SW480 (cell line): Measurements from ENCODE around the gene EHBP1.
A peak's percentile ranks its signal among the peaks of the same experiment; 100 is the strongest.
"Not testable (repeated sequence)": the region's sequence is repeated elsewhere in the genome, so short reads cannot be mapped to it uniquely, and the experiment has no call there.

Source experiments
- DNase-seq: peaks from one replicate; pipeline ENCODE4 v3.0.0-alpha.2; 2016; ENCODE audit warnings: low spot score

The EHBP1 gene

DNA sequence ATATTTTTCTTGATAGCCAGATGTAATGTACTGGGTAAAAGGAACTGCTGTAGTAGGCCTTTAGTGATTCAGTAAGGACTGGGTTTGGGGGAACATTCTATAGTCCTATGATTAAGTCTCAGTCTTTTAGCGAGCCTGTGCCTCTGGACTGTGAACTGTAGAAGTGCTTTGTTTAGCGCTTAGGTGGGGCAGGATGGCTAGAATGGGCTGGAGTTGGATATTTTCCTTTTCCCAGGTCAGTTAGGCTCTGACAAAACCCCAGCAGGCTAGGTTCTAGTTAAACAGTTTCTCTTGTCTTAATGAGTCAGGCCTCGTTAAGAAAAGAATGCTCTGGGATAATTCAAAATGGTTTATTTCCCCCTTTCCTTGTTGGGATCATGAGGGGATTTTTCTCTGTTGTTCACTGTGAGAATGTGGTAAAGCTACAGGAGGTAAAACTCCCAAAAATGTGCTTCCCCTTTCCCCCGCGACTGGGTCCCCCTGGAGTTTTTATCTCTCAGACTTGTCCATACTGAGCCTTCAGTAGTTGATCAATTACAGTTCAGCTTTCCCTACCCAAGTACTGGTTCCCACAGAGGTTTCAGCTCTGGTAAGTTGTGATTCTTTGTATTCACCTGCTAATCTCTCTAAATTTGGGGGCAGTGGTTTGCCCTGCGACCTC, 31.5 kb downstream of the EHBP1 start:
- DNase-seq: no peak

DNA sequence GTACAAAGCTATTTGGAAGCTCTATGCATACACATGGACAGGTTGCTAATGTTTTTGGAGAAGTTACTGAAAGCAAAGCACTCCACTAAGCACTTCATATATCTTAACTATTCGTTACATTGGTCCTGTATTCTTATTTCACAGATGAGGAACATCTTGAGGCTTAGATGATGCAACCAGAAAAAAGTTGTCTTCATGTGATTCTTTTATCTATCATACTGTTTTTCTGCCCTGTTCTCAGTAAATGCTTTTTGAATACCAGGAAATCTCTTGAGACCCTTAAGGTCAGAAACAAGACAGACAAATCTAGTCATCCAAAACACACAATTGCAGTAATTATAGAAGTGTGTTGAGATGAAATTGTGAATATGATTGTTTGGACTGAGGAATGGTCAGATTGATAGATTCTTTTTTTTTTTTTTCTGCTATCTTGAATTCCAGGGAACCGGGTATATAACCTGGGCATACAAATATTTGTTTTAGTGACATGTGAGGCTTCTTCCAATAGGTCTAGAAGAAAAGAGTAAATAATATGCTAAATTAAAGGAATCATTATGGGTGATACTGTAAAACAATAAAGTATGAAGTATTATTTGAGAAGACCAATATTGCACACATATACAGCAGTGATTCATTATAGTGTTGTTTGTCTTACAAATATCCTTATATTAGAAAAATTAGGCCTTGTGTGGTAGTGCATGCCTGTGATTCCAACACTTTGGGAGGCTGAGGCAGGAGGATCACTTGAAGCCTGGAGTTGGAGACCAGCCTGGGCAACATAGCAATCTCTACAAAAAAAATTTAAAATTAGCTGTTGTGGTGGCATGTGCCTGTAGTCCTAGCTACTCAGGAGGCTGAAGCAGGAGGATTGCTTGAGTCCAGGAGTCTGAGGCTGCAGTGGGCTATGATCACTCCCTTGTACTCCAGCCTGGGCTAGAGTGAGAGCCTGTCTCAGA, 33.7 kb downstream of the EHBP1 start:
- no peak for DNase-seq

DNA sequence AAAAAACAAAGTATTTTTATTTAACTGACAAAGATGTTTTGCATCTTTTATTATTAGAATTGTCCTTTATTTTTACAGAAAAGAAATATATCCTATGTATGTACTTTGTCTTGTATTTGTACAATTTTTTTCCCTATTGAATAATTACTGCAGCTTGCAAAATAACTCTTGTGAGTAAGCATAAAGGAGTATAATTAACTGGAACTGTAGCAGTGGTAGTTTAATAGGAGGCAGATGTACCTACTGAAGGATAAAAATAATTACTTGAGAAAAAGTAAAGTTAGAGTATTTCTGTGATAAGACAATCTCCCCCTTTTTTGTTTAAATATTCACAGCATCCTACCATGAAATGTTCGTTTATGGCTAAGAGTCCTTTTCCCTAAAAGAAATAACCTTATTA, 34.7 kb downstream of the EHBP1 start:
- DNase-seq: no peak

DNA sequence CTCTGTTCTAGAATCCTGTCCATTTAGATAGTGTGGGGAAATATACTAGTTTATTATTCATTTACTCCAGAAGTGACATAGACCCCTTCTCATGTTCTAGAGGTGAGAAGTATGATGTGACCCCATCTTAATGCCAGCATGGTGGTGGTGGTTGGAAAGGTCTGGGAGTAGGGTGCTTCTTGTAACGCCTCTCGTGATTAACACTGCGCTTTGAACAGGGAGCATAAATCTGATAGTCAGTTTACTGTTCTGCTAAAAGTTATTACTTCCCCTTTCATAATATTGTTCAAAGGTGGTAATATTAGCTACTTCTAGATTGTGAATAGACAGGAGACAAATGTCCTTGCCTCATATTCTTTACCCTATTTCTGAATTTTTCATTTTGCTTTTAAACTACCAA, 35.6 kb downstream of the EHBP1 start:
- no peak for DNase-seq

DNA sequence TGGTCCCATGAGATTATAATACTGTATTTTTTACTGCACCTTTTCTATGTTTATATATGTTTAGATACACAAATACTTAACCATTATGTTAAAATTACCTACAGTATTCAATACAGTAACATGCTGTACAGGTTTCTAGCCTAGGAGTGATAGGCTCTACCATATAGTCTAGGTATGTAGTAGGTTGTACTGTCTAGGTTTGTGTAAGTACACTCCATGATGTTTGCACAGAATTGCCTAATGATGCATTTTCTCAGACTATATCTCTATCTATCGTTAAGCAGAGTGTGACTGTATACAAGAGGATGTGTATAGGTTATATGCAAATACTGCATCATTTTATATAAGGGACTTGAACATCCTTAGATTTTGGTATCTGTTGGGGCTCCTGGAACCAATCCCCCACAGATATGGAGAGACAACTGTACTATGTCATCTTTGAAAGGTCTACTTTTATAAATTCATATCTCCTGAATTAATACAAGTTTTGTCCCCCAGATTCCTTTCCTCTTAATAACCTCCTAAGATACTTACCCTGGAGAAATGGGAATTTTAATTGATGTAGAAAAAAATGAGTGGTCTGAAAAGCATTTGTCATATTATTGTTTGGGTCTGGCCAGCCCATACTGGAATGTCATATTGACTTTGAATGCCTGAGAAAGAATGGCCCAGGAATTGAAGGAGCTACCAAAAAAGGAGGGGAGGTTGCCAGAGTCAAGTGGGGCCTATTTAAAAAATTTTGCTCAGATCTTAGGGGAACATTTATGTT, 36.6 kb downstream of the EHBP1 start:
- no peak for DNase-seq

DNA sequence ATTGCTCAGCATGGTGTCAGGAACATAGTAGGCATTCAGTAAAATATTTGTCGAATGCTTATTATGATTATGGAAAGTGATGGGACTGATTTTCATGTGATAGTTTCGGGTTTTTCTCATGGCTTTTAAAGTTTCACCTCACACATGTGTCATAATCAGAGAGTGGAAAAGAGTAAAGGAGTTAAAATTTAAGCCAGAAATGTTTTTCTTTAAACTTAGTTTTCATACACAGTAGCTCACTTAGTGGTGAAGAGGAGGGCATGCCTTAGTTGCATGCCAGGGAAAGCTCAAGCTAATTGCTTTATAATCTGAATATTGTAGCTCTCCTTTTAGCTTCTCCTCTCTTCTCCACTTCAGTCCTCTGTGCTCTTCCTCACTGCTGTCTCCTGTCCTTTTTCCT, 38.0 kb downstream of the EHBP1 start:
- no peak for DNase-seq

DNA sequence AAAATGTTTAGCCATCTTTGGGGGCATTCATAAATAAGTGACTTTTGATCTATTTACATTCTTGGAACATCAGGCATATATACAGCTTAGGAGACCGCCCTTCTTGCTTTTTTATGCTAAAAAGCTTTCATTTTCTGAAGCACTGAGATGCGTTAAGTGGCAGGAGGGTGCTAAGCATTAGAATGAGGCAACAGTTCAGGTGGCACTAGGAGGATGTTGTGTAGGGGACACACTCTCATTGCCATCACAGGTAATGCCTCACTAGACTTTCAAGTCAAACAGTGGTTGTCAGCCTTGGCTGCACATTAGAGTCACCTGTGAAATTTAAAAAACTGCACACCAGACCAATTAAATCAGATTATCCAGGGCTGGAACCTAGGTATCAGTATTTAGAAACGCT, 39.1 kb downstream of the EHBP1 start:
- no peak for DNase-seq

DNA sequence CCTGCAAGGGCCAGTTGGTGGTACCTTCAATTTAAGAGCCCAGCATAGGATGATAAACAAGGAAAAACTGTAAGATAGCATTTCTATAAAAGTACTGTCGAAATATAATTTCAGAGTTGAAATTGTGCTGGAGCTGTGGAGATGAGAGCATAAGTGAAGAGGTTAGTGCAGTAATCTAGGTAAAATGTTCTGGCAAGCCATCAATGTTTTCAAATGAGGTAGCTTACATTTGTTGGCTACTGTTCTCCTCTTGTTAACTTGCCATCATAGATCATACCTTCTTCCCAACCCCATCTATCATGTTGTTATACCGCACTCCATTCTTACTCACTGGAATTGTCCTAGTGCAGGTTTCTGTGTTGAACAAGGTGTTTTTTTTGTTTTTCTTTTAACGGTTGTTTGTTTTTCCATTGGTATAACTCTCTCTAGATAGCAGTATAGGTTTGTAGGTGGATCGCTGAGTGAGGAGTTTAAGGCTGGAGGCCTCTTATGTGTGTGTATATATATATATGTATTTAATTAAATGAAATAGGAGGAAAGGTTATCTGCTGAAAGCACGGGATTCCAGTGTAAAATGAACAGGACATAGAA, 40.5 kb downstream of the EHBP1 start:
- no peak for DNase-seq

DNA sequence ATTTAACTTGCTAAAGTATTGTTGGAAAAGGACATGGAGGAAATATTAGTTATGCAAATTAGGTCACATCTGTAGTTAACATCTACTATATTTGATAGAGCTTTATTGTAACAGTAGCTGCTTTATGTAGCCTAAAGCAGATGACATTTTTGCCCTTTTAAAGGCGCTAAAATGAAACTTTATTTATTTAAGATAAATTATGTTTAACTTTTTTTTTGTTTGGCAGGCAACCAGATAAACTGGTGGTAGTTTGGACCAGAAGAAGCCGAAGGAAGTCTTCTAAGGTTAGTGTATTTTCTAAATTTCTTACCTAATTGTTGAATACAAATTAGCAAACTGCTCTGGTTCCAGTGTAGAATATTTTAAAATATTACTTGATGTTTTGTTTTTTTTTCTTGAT, 41.7 kb downstream of the EHBP1 start:
- DNase-seq: no peak

DNA sequence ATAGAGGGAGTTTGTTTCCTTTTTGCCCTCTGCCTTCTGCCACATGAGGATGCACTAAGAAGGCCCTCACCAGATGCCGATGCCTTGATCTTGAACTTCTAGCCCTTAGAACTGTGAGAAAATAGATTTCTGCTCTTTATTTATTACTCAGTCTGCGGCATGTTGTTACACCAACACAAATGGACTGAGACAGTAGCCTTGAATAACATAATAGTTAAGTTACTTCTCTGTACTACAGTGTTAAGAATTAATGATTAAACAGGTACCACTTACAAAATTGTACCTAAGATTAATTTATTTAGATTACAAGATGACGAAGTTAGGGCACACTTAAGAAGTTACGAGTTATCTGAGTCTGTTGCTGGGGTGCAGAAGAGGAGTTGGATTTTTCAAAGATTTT, 42.4 kb downstream of the EHBP1 start:
- DNase-seq: no peak

DNA sequence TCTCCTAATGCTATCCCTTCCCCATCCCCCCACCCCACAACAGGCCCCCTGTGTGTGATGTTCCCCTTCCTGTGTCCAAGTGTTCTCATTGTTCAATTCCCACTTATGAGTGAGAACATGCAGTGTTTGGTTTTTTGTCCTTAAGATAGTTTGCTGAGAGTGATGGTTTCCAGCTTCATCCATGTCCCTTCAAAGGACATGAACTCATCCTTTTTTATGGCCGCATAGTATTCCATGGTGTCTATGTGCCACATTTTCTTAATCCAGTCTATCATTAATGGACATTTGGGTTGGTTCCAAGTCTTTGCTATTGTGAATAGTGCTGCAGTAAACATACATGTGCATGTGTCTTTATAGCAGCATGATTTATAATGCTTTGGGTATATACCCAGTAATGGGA, 43.6 kb downstream of the EHBP1 start:
- DNase-seq: not testable (repeated sequence)

DNA sequence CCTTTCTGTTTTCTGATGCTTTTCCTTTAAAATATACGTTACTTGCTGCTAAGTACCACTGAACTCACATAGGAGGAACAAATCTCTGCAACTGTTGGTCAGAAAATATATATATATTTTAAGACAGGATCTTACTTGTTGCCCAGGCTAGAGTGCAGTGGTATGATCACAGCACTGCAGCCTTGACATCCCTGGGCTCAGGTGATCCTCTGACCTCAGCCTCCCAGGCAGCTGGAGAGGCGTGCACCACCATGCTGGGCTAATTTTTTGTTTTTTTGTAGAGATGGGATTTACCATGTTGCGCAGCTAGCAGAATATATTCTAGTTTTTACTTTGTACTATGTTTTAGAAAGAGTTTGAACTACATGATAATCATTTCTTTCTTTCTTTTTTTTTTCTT, 51.5 kb downstream of the EHBP1 start:
- DNase-seq: no peak

DNA sequence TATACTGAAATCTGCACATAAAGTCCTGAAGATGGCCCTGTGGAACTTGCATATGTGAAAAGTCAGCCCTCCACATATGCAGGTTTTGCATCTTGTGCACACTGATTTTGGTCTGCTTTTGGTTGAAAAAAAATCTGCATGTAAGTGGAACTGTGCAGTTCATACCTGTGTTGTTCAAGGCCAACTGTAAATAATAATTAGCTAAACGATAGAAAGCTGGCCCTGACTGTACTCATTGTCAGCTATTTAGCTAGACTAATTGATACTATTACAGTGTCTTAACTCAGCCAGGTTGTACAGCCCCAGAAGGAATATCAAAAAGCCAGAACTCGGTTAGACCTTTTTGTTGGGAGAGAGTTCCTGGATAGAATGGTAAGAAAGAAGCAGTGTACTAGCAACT, 54.5 kb downstream of the EHBP1 start:
- no peak for DNase-seq

DNA sequence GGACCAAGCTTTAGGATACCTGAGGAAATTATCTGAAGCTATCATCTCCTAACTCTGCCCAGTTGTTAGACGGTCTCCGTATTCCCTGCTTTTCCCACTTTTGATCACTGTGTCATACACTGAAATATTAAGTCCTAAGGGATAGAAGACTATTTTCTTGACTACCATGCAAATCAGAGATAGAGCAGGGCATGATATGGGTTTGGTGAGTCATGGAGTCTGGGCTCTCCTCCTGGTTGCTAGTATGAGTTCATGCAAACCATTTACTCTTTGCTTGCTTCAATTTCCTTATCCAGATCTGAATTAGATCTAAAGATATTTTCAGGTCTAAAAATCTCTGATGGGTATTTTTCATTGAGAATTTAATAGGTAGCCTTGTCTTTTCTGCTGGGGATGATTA, 55.0 kb downstream of the EHBP1 start:
- no peak for DNase-seq

DNA sequence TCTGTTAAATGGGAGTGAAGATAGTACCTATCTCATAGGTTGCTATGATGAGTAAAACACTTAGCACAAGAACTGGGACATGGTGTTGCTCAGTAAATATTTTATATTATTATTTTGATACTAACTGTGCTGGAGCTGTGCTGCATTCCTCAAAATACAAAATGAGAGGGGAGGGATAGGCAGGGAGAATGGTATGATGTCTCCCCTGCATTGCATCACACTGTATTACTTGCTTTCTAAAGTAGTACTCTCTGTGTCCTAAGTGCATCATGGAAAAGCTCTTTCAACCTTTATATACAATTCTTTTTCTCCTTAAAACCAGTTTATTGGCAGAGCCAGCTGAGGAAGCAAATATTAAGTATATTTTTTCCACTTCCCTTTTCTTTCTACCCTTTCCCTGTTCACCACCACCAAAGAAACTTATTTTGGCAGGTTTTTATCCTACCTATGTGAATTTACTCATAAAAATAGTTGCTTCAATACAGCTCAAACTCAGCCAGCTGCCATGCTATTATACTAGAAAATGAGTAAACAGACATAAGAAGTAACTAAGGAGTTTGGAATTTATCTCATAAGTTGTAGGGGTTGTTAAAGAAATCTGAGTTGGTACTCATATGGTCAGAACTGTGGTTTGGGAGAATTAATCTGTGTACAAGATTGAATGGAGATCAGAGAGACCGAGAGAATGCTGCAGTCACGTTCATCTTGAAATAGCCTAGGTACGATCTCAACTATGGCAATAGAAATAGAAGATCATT, 60.3 kb downstream of the EHBP1 start:
- DNase-seq: no peak

DNA sequence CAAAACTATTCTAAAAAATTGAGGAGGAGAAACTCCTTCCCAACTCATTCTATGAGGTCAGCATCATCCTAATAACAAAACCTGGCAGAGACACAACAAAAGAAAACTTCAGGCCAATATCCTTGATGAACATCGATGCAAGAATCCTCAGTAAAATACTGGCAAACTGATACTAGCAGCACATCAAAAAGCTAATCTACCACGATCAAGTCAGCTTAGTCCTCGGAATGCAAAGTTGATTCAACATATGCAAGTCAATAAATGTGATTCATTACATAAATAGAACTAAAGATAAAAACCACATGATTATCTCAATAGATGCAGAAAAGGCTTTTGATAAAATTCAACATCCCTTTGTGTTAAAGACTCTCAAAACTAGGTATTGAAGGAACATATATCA, 63.1 kb downstream of the EHBP1 start:
- no peak for DNase-seq

DNA sequence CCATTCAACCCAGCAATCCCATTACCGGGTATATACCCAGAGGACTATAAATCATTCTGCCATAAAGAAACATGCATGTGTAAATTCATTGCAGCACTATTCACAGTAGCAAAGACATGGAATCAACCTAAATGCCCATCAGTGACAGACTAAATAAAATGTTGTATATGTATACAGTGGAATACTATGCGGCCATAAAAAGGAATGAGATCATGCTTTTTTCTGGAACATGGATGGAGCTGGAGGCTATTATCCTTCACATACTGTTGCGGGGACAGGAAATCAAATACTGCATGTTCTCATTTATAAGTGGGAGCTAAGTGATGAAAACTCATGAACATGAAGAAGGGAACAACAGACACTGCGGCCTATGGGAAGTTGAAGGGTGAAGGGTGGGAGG, 65.1 kb downstream of the EHBP1 start:
- no peak for DNase-seq

DNA sequence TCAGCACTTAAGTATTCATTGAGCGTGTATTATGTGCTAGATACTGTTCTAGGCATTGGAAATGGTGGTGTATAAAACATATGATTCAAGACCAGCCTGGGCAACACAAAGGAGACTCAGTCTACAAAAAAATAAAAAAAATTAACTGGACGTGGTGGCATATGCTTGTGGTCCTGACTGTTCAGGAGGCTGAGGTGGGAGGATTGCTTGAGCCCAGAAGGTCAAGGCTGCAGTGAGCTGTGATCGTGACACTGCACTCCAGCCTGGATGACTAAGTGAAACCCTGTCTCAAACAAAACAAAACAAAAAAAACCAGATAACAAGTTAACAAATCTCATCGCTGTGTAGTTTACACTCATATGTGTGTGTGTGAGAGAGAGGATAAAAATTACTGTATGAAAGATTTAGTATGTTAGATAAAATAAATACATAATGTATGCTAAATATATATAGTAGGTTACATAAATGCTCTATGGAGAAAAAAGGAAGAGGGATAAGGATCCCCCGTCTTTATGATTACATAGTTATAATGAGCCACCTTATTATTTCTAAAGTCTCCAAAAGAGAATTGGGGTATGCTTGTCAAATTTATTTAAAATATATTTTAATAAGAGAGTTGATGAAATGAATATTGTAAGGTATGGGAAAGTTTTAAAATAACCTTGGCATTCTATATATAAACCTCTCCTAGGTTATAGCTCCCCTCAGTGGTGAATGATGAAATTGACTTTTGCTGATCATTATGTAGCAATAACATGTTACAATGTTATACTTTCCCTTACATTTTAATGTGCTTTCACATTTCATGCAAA, 69.2 kb downstream of the EHBP1 start:
- DNase-seq: peak; percentile 55

DNA sequence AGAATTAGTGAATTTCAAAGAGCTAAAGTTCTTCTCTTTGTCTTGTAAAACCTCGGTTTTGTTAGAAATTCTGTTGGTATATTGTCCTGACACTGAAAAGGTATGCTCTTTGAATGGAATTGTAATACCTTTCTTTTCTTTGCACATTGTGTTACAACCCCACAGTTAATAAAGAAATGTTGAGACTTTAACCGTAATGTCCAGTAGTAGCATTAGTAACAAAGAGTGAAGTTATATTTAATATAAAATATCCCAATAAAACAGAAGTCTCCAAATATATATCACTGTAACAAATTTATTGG, 69.8 kb downstream of the EHBP1 start:
- DNase-seq: no peak

DNA sequence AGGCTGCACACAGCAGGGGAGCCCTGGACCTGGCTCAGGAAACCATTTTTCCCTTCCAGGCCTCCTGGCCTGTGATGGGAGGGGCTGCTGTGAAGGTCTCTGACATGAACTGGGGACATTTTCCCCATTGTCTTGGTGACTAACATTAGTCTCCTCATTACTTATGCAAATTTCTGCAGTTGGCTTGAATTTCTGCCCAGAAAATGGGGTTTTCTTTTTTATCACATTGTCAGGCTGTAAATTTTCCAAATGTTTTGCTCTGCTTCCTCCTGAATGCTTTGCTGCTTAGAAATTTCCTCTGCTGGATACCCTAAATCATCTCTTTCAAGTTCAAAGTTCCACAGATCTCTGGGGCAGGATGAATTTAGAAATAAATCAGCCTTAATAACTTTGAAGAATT, 78.2 kb downstream of the EHBP1 start:
- DNase-seq: no peak

DNA sequence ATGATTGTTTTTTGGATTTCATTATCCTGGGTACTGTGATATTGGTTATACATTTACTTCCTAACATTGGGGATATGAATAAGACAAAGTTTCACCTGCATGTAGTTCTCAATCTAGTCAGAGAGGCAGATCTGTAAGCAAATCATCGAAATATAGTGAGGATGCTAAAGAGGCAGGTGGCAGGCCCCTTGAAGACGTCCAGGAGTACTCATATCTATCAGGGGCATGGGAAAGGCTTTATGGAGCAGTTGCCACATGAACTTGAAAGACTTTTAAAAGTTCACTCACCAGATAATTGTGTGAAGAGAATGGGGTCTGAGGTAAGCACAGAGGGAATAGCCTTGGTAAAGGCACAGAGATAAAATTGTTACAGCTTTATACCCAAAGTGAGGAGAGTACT, 78.8 kb downstream of the EHBP1 start:
- DNase-seq: no peak
